Measurements from ENCODE around the gene FMO5.
A peak's percentile ranks its signal among the peaks of the same experiment; 100 is the strongest.

The FMO5 gene, protein sequence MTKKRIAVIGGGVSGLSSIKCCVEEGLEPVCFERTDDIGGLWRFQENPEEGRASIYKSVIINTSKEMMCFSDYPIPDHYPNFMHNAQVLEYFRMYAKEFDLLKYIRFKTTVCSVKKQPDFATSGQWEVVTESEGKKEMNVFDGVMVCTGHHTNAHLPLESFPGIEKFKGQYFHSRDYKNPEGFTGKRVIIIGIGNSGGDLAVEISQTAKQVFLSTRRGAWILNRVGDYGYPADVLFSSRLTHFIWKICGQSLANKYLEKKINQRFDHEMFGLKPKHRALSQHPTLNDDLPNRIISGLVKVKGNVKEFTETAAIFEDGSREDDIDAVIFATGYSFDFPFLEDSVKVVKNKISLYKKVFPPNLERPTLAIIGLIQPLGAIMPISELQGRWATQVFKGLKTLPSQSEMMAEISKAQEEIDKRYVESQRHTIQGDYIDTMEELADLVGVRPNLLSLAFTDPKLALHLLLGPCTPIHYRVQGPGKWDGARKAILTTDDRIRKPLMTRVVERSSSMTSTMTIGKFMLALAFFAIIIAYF

DNA sequence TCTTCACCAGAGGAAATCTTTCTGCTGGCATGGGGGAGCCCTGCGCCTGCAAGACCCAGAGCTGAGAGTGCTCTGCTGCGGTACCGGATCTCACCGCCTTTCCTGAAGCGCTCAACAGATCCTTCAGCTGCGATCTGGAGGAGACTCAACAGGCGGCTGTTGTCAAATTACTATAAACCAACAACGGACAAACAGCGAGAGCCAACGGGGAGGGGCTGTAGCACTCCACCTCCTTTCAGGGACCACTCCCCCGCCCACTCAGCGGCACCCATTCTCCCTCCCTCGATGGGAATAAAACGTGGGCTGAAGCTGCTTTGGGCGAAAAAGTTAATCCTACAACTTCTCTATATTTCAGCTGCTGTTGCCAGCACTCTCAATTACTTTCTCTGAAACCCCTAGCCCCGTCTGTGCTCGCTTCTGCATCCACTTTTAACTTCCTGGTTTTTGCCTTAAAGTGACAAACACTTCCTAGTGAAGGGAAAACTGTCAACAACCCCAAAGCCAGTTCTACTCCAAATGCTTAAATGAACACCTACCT, at the start of gene FMO5:
Gene FMO5, minus strand, starts transcription at position 147 of the 538 bp plus-strand sequence. CDS start 310 bp downstream, outside the sequence.
- DNase-seq = peak; percentile 87 to 93

DNA sequence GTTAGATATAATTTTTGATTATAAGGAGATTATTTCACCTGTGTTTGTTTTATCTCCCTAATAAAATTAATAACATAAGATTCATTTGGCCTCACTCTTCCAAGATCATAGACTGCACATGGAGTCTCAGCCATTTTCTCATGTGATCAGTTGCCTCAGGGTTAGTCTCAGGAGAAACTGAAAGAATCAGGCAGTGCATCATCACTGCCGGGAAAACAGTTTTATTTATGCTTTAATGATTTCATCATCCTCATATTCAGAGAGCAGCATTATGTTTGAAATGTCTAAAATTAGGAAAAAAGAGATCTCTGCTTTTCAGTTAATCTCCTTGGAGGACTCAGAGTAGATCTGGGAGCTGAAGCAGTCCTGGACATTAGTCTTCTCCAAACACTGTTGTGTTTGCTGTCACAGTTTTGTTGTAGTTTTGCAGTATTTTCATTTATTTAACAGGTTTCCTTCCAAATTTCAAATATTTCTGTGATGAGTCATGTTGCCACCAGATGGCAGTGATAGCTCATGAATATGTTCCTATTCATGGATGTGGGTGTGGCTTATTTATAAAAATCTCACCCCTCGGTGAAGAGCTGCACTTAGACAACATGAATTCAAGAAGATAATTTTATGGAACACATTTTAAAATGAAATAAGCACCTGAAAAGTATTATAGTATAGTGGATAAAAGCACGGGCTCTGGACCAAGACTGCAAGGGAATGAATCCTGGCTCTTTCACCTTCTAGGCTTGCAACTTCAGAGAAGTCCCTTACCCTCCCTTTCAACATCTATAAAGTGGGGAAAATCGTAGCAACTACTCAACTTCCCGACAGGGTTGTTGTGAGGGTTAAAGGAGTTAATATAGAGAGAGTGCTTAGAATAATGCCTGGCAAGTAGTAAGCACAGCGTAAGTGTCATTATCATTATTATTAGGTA, 48.5 kb upstream of the FMO5 start:
- DNase-seq = peak; percentile 70 to 90

DNA sequence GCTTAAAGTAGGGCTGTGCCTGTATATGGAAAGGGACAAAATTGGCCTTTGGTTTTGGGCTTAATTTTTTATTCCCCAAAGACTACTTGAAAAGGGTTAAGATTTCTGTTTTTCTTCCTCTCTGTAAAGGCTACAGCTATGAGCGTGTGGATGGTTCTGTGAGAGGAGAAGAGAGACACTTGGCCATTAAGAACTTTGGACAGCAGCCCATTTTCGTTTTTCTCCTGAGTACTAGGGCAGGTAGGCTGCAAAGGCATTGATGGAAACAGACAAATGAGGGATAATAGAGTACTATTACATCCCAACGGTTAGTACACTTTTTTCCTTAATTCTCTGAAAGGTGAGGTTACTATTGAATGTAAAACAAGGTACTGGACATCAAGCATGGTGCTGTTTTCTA, 46.9 kb upstream of the FMO5 start:
- DNase-seq = no peak

DNA sequence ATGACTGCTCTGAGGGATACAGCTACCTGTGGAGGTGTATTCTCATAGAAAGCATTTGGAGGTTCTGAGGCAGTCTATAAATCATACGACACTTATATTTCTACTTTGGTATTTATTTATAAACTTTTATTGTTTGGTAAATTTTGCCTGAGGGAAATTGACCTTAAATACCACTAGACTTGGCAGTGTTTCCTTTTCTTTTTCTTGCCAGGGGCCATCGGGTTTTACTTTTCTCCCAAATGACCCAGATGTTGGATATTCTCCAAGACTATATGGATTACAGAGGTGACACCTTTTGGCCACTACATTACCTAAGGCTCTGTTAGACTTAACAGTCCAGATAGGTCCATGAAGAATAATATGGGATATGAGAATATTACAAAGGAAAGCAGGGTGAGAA, 45.6 kb upstream of the FMO5 start:
- no peak for DNase-seq

DNA sequence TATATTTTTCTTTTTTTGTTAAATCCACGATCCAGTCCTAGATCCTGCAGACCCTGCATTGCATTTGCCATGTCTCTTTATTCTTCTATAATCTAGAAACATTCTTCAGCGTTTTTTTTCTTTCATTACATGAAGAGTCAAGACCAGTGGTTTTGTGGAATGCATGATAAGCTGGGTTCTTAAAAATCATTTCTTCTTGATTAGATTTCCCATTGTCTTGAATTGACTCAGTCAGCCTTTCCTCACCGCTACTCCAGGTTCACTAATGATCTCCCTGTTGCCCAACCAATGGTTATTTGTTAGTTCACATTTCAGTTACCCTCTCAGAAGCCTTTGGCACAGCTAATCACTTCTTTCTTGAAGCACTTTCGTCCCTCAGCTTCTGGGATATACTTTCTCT, 42.6 kb upstream of the FMO5 start:
- DNase-seq = no peak

DNA sequence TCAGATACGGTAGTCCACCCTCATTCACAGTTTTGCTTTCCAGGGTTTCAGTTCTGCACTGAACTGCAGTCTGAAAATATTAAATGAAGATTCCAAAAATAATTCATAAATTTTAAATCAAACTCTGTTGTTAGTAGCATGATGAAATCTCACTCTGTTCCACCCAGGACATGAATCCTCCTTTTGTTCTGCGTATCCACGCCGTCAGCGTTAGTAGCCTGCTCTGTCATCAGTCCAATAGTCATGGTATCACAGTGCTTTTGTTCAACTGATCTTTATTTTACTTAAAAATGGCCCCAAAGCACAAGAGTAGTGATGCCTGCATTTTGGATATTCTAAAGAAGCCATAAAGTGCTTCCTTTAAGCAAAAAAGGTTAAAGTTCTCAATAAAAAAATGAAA, 41.2 kb upstream of the FMO5 start:
- no peak for DNase-seq

DNA sequence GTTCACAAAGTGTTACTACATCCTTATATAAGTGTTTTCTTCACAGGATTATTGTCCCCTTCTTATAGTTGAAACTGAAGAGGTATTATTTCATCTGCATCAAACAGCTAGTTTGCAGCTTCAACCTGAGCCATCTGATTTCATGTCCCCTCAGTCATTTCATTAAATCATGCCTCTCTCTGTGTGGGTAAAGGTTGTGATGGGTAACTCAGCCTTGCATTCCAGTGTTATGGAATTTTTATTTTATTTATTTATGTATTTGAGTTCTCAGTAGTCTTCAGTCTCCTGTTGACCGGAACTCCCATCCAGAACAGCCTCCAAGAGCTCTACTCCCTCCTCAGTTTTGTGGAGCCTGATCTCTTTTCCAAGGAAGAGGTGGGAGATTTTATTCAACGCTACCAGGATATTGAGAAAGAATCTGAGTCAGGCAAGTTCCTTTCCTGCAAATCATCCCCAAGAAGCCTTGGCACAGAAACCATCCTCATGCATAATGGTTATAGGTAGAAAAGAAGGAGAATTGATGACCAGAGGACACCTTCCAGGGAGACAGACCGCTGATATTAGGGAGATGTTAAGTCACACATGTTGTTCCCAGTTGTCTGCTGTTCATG, 39.1 kb upstream of the FMO5 start:
- DNase-seq = no peak

DNA sequence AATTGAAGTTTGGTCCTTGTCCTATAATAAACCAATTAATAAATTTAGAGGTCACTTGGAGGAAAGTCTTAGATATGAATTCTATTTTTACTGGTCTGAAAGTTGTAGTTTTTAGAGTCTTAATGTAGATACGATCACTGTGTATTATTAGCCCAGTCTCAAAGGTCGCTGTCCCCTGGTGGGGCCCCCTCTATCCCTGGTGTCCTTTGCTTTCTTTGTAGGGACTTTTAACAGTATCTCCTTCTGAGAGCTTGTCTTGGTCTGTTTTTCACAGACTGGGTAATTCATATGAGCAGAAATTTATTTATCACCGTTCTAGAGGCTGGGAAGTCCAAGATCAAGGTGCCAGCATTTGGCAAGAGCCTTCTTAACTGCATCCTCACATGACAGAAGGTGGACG, 35.8 kb upstream of the FMO5 start:
- DNase-seq = no peak

DNA sequence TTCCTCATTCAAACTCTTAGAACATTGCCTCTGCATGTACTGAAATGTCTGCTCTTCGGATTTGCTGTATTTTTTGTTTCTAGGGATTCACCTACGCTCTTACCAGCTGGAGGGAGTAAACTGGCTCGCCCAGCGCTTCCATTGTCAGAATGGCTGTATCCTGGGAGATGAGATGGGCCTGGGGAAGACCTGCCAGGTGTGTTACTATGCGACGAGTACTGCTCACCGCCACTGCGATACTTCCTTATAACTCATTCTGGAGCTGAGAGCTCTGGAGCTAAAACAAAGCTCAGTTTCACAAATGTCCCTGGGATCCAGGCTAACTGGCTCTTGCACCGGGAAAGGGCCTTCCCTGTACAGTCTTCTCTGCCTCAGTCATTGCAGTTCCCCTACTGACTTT, 27.4 kb upstream of the FMO5 start:
- peak; percentile 42 to 69 for DNase-seq

DNA sequence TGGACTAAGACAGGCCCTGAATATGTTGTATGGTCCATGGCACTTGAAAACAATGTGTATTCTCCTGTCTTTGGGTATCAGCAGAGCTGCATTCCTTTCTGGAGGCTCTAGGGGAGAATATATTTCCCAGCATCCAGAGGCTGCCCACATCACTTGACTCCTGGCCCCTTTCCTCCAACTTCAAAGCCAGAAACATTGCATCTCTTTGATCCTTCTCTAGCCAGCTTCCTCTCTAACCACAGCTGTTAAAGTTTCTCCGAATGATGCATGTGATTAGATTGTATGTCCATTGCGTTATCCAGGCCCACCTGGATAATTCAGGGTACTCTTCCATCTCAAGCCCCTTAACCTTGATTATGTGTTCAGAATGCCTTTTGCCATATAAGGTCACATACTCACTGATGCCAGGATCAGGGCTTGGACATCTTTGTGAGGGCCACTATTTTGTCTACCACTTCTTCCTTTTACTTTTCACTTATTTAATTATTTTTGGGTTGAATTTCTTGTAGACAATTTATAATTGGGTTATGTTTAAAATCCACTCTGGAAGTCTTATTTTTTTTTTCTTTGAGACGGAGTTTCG, 22.6 kb upstream of the FMO5 start:
- no peak for DNase-seq

DNA sequence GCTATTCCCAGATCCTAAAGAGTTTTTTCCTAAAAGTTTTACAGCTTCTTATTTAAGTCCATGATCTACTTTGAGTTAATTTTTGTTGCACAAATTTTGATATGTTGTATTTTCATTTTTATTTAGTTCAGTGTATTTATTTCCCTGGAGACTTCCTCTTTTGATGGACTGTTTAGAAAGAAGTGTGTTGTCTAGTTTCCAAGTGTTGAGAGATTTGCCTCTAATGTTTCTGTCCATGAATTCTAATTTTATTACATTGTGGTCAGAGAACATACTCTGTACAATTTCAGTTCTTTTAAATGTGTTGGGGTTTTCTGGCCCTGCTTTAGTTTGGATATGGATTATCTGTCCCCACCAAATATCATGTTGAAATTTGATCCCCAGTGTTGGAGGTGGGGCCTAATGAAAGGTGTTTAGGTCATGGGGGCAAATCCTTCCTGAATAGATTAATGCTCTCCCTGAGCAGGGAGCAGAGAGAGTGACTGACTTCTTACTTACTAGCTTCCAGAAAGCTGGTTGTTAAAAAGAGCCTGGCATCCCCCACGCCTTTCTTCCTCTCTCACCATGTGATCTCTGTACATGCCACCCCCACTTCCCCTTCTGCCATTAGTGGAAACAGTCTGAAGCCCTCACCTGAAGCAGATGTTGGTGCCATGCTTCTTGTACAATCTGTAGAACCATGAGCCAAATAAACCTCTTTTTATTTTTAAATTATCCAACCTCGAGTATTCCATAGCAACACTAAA, 21.9 kb upstream of the FMO5 start:
- DNase-seq = no peak

DNA sequence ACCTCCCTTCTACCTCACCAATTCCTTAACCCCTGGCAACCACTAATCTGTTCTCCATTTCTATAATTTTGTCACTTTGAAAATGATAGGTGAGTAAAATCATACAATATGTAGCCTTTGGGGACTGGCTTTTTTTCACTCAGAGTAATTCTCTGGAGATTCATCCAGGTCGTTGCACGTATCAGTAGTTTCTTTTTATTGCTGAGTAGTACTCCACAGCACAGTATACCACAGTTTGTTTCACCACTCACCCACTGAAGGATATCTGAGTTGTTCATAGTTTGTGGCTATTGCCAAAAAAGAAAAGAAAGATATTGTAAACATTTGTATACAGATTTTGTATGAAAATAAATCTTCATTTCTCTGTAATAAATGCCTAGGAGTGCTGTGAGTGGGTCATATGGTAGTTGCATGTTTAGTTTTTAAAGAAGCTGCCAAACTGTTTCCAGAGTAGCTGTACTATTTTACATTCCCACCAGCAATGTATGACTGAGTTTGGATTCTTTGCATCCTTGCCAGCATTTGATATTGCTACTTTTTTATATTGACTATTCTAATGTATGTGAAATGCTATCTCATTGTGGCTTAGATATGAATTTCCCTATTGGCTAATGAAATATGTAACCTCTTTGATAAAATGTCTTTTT, 21.0 kb upstream of the FMO5 start:
- DNase-seq = no peak

DNA sequence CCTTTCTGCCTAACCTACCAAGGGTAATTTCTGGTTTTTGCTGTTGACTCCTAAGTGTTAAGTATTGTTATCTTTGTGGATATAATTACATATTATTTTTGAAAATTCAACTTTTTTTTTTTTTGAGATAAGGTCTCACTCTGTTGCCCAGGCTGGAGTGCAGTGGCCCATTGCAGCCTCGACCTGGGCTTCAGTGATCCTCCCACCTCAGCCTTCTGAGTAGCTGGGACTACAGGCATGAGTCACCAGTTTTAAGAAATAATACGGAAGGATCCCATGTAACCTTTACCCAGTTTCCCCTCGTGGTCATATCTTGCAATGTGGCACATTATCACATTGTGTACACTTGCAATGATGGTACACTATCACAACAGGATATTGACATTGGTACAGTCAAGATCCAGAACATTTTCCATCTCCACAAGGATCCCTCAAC, 20.5 kb upstream of the FMO5 start:
- DNase-seq = no peak

DNA sequence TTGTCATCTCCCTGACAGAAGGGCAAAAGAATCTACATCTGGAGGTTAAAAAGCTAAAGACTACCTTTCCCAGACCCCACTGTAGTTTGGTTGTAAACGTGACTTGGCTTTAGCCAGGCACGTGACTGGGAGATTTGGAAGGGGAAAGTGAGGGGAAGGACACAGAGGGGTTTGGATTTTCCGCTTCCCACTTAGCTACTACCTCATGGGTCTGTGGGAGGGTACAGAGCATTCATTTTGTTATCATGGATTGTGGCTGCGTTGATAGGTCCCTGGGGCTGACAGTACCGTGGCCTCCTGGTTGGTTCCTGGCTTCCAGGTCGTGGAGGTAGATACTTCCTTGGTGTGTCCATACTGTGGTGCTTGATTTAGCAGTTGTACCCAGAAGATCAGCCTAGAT, 20.0 kb upstream of the FMO5 start:
- DNase-seq = peak in 1 of 2 experiments; percentile 32

DNA sequence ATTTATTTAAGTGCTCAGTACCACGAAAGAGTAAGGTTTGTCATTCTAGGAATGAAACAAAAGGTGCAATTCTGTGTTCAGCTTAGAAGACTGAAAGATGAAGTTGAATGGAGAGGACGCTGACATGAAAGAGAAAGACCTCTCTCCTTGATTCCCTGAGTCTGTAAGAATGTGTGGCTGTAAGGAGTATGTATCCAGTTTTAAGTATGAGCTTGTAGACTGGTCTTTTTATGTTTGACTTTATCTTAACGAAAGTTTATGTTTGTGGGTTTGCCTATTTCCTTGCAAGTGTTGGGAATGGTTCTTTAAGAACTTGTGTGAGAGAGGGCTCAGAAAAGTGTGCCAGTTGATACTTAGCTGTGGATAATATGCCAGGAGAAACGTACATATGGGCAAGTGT, 18.7 kb upstream of the FMO5 start:
- DNase-seq = peak in 1 of 2 experiments; percentile 61

DNA sequence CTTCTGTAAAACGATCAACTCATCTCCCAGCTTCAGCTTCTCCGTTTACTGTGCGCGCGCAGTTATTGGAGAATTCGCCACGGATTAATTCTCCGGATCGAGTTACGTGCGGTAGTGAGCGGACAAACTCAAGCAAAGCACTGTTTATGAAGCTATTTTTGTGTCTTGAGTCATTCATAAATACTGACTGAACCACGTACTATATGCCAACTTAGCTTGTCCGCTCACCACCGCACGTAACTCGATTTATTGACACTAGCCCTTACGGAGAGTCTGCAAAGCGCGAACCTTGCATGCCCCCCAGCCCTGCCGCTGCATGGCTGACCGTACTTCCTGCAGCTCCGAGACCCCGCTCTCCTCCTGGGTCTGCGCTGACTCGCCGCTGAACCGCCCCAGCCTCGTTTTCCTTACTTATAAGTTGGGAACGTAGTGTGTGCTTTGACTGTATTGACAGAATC, 18.1 kb upstream of the FMO5 start:
- DNase-seq = peak; percentile 69 to 91

DNA sequence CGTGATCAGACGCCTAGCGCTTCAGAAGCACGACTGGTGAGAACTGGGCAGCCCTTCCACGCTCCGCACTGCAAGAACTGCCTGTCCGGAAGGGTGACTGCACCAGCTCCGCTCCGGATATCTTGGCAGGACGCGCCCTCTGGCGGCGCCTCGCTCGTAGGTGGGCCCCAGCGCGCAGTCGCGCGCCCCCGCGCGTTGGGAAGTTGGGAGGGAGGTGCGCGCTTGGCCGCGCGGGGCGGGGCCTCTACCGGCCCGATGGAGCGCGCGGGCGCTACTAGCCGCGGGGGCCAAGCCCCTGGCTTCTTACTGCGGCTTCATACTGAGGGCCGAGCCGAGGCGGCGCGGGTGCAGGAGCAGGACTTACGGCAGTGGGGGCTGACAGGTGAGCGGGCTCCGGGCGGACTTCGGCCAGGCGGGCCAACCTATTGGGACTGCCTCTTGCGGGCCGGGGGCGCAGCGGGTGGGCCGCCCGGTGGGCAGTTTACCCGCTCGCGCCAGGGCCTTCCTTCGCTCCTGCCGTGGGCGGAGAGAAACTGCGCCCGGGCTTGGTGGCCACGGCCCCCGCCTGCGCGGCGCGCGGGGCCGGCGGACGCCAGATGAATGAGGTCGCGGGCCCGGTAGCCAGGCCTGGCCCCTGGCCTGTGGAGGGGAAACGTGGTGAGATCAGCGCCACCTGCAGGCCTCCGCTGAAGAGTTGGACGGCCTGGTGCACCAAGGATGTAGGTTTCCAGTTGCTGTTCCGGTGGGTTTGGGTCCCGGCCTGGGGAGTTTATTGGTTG, 17.5 kb upstream of the FMO5 start, which contains the start of gene CHD1L:
Gene CHD1L, plus strand, starts transcription at position 236 of the 779 bp plus-strand sequence. Its CDS starts 20 bp downstream, at position 256.
- DNase-seq = peak; percentile 98 to 100

DNA sequence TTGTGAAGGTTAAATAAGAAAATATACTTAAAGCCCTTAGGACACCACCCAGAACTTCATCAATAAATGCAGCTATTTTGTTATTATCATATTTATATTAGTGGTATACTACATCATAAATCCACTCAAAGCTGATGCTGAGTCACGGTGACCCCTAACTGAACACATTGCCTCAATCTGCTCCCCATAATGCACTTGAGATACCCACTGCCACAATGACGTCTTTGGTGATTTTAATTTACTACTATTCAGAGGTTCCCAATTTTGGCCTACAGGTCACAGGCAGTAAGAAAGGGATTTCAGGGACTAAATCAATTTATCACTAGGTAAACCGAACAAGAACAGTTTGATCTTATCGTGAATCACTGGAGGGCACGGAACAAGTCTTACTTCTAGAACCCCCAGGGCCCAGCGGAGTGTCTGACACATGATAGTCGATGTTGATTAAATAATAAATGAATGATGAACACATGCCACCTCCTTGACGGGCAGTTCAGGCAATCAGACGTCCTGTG, 16.9 kb upstream of the FMO5 start:
- DNase-seq = no peak

DNA sequence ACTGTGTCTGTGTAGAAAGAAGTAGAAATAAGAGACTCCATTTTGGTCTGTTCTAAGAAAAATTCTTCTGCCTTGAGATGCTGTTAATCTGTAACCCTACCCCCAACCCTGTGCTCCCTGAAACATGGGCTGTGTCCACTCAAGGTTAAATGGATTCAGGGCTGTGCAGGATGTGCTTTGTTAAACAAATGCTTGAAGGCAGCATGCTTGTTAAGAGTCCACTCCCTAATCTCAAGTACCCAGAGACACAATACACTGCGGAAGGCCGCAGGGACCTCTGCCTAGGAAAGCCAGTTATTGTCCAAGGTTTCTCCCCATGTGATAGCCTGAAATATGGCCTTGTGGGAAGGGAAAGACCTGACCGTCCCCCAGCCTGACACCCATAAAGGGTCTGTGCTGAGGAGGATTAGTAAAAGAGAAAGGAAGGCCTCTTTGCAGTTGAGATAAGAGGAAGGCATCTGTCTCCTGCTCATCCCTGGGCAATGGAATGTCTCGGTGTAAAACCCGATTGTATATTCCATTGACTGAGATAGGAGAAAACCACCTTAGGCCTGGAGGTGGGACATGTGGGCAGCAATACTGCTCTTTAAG, 15.1 kb upstream of the FMO5 start:
- peak in 1 of 2 experiments; percentile 38 for DNase-seq
